Coronary artery (tissue), 2 donors: Measurements from ENCODE around the gene SULT6B1.

ENCODE experiments used
- DNase-seq: peaks from one replicate; pipeline ENCODE4 v3.0.0-alpha.2; 2017; ENCODE audit warnings: low spot score
- H3K27ac ChIP-seq, 2 donors: fragments of 200-600 bp; sonication (generic); one replicate each; pipeline ENCODE4 v1.5.1; 2016 to 2019
- H3K4me3 ChIP-seq: fragments of 200-600 bp; sonication (generic); 2 replicates; pipeline ENCODE4 v1.5.1; 2016; ENCODE audit warnings: mild to moderate bottlenecking, moderate library complexity
- TF ChIP-seq, protein P1 (sequence below): fragments of 200-600 bp; sonication (generic); IDR thresholded peaks from one replicate; pipeline ENCODE4 v1.5.1; 2019; ENCODE audit warnings: antibody characterized with exemption

The SULT6B1 gene

DNA sequence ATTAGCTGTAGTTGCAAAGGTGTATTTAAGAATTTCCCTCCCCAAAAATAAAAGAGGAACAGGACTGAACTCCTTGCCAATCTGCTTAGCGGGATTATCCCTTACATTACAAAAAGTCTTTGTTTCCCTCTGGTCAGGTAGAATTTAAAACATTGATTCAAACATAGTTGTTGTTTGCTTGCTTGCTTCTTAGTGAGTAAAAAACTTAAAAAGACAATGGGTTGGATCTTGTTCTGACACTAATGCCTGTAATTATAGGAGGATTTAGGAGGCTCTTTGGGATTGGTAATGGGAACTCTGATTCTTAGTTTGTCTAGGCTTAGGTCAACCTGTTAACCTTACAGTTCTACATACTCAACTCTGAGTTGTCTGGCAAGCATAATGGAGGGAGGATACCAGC, 4.1 kb upstream of the SULT6B1 start:
- H3K4me3 ChIP-seq: no peak overlapping the region
- H3K27ac ChIP-seq: no peak overlapping the region
- TF ChIP-seq, protein P1, sequence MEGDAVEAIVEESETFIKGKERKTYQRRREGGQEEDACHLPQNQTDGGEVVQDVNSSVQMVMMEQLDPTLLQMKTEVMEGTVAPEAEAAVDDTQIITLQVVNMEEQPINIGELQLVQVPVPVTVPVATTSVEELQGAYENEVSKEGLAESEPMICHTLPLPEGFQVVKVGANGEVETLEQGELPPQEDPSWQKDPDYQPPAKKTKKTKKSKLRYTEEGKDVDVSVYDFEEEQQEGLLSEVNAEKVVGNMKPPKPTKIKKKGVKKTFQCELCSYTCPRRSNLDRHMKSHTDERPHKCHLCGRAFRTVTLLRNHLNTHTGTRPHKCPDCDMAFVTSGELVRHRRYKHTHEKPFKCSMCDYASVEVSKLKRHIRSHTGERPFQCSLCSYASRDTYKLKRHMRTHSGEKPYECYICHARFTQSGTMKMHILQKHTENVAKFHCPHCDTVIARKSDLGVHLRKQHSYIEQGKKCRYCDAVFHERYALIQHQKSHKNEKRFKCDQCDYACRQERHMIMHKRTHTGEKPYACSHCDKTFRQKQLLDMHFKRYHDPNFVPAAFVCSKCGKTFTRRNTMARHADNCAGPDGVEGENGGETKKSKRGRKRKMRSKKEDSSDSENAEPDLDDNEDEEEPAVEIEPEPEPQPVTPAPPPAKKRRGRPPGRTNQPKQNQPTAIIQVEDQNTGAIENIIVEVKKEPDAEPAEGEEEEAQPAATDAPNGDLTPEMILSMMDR: no peak
- no peak for DNase-seq

DNA sequence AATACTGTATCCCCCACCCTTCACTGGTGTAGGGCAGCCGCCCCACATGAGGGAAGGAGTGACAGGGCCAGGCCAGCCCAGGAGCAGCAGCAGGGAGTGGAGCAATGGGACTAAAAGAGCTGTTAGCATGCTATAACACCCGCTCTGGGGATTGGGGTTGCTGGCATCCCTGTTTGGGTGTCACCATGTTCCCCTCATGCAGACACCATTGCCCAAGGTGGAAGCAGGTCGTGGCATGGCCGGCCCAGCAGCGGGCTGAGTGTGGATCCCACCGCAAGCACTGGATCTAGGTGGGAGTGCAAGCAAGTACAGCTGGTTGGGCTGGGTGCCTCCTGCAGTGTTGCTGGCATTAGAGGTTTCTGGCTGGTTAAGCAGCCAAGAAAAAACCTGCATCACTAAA, 3.3 kb upstream of the SULT6B1 start:
- TF ChIP-seq, protein P1: no peak
- Histone ChIP-seq H3K27ac (no peak overlapping the region), H3K4me3 (no peak overlapping the region)
- no peak for DNase-seq

DNA sequence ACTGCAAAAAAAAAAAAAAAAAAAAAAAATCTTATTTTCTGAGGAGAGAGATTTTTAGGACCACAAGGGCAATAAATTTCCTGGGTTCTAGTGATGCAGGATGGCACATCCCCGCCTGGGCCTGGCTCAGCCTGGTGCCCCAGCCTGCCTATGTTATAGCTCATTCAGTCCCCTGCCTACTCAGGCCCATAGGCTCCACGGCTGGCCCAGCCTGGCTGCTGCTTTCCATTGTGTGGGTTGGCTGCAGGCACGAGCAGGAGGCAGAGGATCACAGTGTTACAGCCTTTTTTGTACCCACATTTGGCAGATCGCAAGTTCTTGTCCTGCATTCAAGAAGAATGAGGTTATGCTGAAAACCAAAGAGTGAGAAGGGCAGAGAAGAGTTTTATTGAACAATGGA, 2.8 kb upstream of the SULT6B1 start:
- H3K4me3 ChIP-seq: no peak overlapping the region
- no peak overlapping the region for H3K27ac ChIP-seq
- TF ChIP-seq, protein P1: no peak
- no peak for DNase-seq

DNA sequence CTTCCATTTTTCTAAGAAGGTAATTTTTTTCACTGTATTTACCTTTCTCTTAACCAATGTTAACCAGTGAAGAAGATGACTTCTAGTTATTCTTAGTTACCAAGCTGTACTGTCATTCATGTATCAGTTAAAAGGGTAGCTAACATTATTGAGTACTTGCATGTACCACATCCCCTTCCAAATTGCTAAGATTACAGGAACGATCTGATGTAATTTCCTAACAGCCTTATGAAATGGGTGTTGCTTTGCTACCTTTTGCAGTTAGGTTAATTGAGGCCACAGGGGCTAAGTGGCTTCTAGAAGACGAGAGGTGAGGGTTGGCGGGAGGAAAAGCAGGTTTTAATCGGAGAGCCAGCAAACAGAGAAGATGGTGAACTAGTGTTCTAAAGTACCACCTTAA, 1.8 kb upstream of the SULT6B1 start:
- TF ChIP-seq, protein P1: no peak
- DNase-seq: no peak
- Histone ChIP-seq H3K27ac (no peak overlapping the region), H3K4me3 (no peak overlapping the region)

DNA sequence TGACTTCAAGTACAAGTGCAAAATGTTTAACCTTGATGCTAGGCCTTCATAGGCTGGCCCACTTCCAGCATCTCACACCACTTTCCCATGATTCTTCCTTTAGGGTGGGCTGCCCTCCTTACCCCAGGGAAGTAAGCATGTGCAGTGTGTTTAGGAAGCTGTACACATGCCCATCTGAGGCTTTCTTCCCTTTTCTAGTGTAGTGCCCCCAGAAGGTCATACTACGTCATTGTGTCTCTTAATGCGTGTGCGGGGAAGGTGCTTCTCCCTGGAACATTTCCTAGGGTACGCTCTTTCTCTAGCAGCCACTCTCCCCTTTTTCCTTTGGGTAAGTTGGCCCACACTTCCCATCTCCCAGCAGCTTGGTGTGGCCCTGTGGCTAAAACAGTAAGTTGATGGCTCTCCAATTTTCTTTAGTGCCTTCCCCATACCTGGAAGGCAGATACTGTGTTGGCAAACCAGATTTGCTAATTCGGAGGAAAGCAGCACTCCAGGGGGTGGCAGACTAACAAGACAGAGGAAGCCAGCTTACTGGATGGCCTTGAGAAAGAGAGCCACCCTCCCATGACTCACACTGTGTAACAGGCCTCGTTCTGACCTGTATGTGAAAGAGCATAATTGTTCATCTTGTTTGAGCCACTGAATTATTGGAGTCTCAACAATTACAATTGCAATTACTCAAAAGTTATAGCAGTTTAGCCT, 1.1 kb upstream of the SULT6B1 start:
- DNase-seq: no peak
- TF ChIP-seq, protein P1: no peak
- no peak overlapping the region for H3K4me3 ChIP-seq

DNA sequence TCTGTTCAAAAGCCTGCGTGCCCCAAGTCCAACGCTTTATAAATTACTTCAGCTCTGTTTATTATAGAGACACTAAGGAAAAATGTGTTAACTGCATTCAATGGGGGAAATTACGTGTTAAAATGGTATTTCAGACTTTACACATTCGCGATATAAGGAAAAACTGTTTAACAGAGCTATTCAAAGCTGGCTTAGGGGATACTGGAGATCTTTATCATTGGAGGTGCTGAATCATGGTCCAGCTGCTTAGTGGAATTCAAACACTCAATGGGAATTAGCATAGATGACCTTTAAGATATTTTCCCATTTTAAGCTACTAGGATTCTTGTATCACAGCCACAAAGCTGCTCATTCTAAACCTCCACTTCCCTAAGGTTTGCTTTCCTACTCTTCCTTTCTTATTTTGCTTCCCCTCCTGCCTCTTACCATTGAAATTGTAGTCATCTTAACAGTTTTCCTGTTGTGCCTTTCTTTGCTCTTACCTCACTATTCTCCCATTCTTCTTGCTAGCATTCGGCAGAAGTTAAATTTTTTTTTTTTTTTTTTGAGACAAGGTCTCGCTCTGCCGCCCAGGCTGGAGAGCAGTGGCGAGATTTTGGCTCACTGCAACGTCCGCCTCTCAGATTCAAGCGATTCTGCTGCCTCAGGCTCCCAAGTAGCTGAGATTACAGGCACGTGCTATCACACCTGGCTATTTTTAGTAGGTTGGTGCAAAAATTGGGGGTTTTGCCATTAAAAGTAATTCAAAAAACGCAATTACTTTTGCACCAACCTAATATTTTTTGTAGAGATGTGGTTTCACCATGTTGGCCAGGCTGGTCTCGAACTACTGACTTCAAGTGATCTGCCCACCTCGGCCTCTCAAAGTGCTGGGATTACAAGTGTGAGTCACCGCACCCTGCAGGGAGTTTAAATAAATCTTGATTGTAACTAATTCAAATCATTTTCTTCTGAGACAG, 6.5 kb downstream of the SULT6B1 start:
- Histone ChIP-seq H3K27ac (no peak overlapping the region), H3K4me3 (no peak overlapping the region)
- no peak for DNase-seq
- TF ChIP-seq, protein P1: no peak

More for the DNA sequence above, 1.1 kb upstream of the SULT6B1 start:
- no peak overlapping the region for H3K27ac ChIP-seq
